GM18498 (cell line): Measurements from ENCODE around the gene SLC51B.
"Not testable (repeated sequence)": the region's sequence is repeated elsewhere in the genome, so short reads cannot be mapped to it uniquely, and the experiment has no call there.

ENCODE experiments used
- ATAC-seq: cut with Tn5 transposase; IDR thresholded peaks from one replicate; pipeline ENCODE4 v1.9.1; 2021; ENCODE audit warnings: mild to moderate bottlenecking, moderate library complexity; ENCODE audit not compliant: unreplicated experiment

SLC51B gene

DNA sequence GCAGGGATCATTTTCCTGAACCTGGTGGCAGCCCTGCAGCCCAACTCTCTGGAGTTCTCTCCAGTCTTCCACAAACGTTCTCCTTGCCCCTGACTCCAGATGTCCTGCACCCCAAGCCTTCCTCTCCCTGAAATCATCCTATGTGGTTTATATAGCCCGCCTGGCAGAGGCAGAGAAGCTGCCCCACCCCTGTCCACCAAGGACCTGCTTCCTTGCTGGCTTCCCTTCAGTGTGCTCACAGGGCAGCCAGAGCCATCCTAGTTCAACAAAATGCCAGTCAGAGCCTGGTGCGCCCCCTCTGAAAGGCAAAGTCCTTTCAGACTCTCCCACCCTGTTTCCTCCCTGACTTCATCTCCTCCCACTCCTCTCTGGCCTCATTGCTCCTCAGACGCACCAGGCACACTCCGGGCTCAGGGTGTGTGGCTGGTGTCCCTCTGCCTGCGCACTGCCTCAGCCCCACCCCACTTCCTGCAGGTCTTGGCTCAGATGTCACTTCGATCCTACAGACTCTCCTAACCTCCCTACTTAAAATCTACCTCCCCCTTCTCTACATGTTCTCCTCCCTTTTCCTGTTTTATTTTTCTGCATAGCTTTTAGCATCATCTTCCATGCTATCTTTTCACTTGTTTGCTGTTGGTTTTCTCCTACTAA, 37.2 kb downstream of the SLC51B start:
- ATAC-seq = no peak

DNA sequence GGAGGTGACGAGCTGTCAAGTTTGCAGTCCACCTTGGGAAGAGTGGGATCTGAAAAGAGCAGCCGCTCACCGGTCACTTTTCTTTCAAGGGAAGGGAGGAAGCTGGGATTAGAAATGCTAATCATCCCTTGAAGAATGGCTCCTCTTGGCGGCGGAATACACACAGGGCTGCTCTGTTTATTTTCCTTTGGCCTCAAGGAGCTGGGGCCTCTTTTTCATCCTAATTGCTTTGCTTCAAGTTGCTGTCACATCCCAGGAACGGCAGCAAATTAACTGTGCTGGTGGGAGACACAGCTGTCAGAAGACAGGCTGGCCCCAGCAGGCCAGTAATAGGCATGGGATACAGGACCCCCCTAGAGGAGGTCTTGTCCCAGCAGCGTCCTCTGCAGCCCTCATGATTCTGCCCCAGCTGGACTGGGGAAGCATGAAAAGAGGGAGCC, 38.1 kb downstream of the SLC51B start:
- no peak for ATAC-seq

DNA sequence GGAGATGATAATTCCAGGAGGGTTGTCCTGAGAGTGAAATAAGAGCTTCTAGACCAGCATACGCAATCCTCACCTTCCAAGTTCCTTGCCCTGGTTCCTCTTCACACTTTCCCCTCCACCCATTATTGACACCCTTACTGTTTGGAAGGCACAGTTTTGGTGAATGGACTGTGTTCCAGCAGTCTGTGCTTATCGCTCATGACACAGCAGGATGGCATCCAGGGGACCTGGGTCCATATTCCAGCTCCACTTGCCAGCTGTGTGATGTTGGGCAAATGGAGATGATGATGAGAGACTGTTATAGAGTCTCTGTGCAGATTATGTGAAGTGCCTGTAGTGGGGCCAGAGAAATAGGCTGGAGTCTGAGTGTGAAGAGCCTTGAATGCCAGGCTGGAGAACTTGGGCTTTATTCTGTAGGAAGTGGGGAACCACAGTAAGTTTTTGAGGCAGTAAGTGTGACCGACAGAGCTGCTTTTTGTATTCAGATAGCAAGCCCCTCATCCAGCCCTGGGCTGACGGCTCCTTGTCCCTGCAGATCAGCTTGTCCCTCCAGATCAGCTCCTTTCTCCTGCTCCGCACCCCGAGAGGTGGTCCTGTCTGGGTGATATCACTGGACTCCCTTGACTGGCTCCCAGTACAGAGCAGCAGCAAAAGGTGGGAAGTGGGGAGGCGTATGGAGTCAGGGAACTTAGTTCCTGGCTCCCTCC, 39.5 kb downstream of the SLC51B start:
- ATAC-seq = no peak

DNA sequence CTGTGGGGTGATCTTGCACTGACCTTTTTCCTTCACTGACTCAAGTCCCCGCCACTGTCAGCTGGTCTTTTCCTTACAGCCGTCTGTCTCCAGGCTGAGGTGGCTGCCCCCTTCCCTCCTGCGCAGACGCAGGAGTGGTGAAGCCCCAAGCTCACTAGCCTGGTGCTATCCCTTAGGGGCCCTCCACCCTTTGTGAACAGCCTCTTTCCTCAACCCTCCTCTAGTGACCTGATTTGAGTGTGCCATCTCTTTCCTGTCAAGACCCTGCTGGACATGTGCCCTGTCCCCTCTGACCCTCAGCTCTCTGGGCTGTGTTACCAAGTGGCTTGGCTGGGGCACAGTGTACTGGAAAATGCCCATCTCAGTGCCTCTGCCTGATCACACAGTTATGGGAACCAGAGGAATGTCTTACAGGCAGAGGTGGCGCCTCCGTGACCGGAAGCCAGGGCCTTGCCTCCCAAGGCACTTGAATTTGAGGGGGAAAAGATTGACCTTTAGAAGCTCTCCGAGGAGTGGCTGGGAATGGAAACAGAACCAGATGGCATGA, 40.1 kb downstream of the SLC51B start:
- no peak for ATAC-seq

- no peak for ATAC-seq
Measured at GRCh38 chr15:65085990-65086679, 40.9 kb downstream of the SLC51B start.

- ATAC-seq = no peak
Measured at GRCh38 chr15:65086680-65087111, 41.5 kb downstream of the SLC51B start.

- ATAC-seq = no peak
Measured at GRCh38 chr15:65087411-65087810, 42.2 kb downstream of the SLC51B start.

DNA sequence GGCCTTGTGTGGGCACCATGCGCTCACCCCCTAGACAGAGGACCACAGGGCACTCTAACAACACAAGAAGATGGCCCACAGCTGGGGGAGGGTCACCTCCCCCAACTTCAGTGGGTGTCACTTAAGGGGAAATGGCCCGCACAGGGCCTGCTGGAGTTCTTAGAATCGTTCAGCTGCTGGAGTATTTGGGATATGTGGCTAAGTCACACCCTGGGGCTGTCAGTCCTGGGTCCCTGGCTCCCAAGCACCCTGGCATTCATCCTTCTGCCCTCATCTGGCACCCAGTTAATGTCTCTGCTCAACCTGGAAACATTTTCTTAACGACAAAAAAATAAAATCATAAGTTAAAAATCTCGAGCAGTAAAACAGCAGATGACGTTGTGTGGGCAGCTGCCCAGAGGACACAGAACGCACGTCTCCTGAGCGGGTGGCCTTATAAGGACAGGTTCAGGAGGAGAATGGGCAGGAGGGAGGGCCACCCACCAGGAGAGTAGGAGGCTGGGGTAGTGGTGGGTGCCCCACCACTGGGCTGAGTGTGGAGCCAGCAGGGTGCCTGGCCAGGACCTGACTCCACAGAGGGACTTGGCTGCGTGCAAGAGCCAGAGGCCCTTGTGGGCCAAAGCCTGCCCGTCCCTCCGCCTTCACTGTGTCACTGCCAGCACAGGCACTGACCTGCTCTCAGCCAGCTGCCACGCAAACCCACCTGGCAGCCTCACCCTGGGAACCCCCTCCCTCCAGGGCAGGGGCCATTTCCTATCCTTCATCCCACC, 42.9 kb downstream of the SLC51B start:
- ATAC-seq = no peak

GRCh38 chr15:65088643-65089021, 43.4 kb downstream of the SLC51B start:
- ATAC-seq = no peak

GRCh38 chr15:65089206-65089824, 44.1 kb downstream of the SLC51B start:
- ATAC-seq = no peak

- ATAC-seq = no peak
Measured at GRCh38 chr15:65091946-65092770, 47.0 kb downstream of the SLC51B start.

- ATAC-seq = no peak
Measured at GRCh38 chr15:65092911-65093792, 48.0 kb downstream of the SLC51B start.

GRCh38 chr15:65093793-65094170, 48.6 kb downstream of the SLC51B start:
- not testable (repeated sequence) for ATAC-seq

- no peak for ATAC-seq
Measured at GRCh38 chr15:65094294-65094995, 49.3 kb downstream of the SLC51B start.

DNA sequence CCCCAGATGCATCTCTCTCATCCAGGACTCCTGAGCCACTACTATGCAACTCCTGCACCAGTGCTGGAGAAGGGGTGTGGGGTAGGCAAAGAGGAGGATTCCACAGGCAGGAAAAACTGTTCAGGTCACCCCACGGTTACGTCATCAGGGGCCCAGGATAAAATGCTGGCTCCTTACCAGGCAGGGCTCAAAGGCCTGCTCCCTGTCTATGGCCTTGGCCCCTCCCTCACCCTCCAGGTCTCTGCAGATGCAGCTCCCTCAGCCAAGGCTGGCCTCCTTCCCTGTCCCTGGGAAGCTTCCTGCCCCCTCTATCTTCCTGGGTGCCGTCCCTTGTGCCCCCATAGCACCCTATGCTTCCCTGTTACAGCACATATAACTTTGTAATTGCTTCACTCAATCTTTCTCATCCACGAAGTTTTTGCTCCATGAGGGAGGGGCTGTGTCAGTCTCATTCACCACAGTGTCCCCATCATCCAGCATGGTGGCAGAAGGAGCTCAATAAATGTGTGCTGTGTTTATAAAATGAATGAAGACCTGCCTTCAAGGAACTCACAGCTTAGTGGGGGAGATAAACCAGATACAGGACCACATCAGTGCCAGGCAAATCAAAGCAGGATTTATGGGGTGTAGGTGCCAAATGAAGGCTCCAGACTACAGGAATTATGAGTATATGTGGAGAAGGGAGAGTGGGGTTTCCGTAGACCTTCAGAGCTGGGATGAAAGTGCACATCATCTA, 50.0 kb downstream of the SLC51B start:
- no peak for ATAC-seq

DNA sequence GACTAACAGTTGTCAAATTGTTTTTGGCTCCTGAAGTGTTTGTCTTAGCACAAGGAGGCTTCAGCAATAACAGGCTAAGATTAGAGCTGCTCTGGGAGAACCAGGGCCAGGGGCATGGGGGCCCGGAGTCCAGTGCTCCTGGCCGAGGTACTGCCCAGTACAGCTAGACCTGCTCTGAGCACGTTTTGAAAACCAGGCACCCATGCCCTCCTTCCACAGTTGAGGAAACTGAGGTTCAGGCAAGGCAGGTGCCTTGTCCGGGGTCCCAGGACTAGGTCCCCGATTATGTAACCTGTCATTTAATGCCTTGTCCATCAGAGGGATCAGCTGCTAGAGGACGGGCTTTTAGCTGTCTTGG, 50.5 kb downstream of the SLC51B start:
- no peak for ATAC-seq
